Measurements from ENCODE around the gene PDE11A. TPM values are rescaled to one million over a fixed set of nuclear protein-coding genes. Genes with fewer than 3 reads are reported as not detected.

The PDE11A gene
- total and polyA plus RNA-seq, 4 donors: 0.11 to 1.3 (median 0.25) TPM; not detected in 1

DNA sequence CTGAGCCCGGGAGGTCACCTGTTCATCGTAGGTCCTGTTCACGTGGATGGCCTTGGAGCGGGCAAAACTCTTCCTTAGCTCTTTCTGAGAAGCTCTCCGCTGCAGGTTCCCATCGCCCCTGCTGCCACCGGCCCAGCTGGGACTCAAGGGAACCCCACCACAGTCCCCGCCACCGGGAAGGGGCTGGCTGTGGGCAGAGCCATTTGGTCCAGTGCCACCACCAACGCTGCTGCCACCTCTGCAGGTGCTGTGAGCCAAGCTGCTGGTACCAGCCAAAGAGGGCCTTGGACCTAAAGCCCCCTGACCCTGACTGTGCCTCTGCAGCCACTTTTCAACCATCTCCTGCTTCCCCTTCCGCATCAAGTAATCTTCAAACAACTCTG lies 586 bp downstream of the PDE11A start:
- H3K9ac ChIP-seq (ENCODE audit: insufficient read depth in 1 of 2, low read length in 2 of 2): no peak overlapping the region
- no peak for ATAC-seq (ENCODE audit: insufficient read depth, low FRiP score)
- no peak for DNase-seq
- no peaks in the 10 kb centered on the region for H3K36me3 ChIP-seq (ENCODE audit: control insufficient read depth in 4 of 4, insufficient read depth in 4 of 4, low read length in 4 of 4)
- H3K27ac ChIP-seq (ENCODE audit: low read depth in 1 of 2, low read length in 1 of 2): no peak overlapping the region
- H3K4me1 ChIP-seq (ENCODE audit: control insufficient read depth in 5 of 5, insufficient read depth in 5 of 5, low read length in 5 of 5): peaks cover 0 to 10% (median 0%) of the 10 kb centered on the region in 5 donors
- WGBS, 2 donors: 85 to 87% methylated on average over 11 of the region's 11 CpGs
- no peaks in the 10 kb centered on the region for H3K9me3 ChIP-seq (ENCODE audit: control insufficient read depth in 4 of 4, insufficient read depth in 3 of 4, low read length in 3 of 4)
- H3K4me3 ChIP-seq: no peak overlapping the region
- TF ChIP-seq, protein P1, sequence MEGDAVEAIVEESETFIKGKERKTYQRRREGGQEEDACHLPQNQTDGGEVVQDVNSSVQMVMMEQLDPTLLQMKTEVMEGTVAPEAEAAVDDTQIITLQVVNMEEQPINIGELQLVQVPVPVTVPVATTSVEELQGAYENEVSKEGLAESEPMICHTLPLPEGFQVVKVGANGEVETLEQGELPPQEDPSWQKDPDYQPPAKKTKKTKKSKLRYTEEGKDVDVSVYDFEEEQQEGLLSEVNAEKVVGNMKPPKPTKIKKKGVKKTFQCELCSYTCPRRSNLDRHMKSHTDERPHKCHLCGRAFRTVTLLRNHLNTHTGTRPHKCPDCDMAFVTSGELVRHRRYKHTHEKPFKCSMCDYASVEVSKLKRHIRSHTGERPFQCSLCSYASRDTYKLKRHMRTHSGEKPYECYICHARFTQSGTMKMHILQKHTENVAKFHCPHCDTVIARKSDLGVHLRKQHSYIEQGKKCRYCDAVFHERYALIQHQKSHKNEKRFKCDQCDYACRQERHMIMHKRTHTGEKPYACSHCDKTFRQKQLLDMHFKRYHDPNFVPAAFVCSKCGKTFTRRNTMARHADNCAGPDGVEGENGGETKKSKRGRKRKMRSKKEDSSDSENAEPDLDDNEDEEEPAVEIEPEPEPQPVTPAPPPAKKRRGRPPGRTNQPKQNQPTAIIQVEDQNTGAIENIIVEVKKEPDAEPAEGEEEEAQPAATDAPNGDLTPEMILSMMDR (IDR thresholded peaks at IDR 0.05; ENCODE audit: control extremely low read depth, extremely low read depth): no peak
- peaks cover 0 to 23% (median 16%) of the 10 kb centered on the region in 3 donors for H3K27me3 ChIP-seq (ENCODE audit: control insufficient read depth in 3 of 3, insufficient read depth in 3 of 3, low read length in 2 of 3)

DNA sequence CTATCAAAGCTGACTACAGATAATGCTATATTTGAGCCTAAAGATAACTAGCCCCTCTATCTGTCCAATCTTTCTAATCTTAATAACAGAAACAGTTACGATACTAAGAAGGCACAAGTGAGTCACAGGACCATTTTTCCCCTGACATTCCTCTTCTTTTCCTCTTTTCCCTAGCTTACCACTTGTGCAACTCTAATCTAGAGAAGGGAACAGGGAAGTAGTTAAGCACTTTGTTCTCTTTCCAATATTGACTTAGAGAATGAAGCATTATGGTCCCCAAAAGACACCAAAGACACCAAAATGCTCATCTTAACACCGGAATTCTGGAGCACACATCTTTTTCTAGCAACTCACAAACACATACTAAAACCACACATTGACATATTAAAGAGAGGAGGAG lies 1.8 kb downstream of the PDE11A start:
- 51 to 81% methylated on average over 2 of the region's 2 CpGs for WGBS, 2 donors
- Histone ChIP-seq H3K4me1 (ENCODE audit: control insufficient read depth in 5 of 5, insufficient read depth in 5 of 5, low read length in 5 of 5) (peaks cover 0 to 10% (median 0%) of the 10 kb centered on the region in 5 donors), H3K36me3 (ENCODE audit: control insufficient read depth in 4 of 4, insufficient read depth in 4 of 4, low read length in 4 of 4) (no peaks in the 10 kb centered on the region), H3K9ac (ENCODE audit: insufficient read depth in 1 of 2, low read length in 2 of 2) (no peak overlapping the region), H3K9me3 (ENCODE audit: control insufficient read depth in 4 of 4, insufficient read depth in 3 of 4, low read length in 3 of 4) (no peaks in the 10 kb centered on the region), H3K27ac (ENCODE audit: low read depth in 1 of 2, low read length in 1 of 2) (no peak overlapping the region), H3K4me3 (no peak overlapping the region), H3K27me3 (ENCODE audit: control insufficient read depth in 3 of 3, insufficient read depth in 3 of 3, low read length in 2 of 3) (peaks cover 0 to 23% (median 16%) of the 10 kb centered on the region in 3 donors)
- DNase-seq (no peak), ATAC-seq (ENCODE audit: insufficient read depth, low FRiP score) (no peak)
- TF ChIP-seq, protein P1 (IDR thresholded peaks at IDR 0.05; ENCODE audit: control extremely low read depth, extremely low read depth): no peak

- no peak overlapping the region for H3K9ac ChIP-seq (ENCODE audit: insufficient read depth in 1 of 2, low read length in 2 of 2)
- DNase-seq (no peak), ATAC-seq (ENCODE audit: insufficient read depth, low FRiP score) (no peak)
- H3K27me3 ChIP-seq (ENCODE audit: control insufficient read depth in 3 of 3, insufficient read depth in 3 of 3, low read length in 2 of 3): peaks cover 0 to 23% (median 14%) of the 10 kb centered on the region in 3 donors
- H3K4me3 ChIP-seq: no peak overlapping the region
- H3K9me3 ChIP-seq (ENCODE audit: control insufficient read depth in 4 of 4, insufficient read depth in 3 of 4, low read length in 3 of 4): no peaks in the 10 kb centered on the region
- WGBS, 2 donors: 79 to 85% methylated on average over 1 of the region's 1 CpG
- TF ChIP-seq, protein P1 (IDR thresholded peaks at IDR 0.05; ENCODE audit: control extremely low read depth, extremely low read depth): no peak
- H3K4me1 ChIP-seq (ENCODE audit: control insufficient read depth in 5 of 5, insufficient read depth in 5 of 5, low read length in 5 of 5): peaks cover 0 to 10% (median 0%) of the 10 kb centered on the region in 5 donors
- no peaks in the 10 kb centered on the region for H3K36me3 ChIP-seq (ENCODE audit: control insufficient read depth in 4 of 4, insufficient read depth in 4 of 4, low read length in 4 of 4)
- H3K27ac ChIP-seq (ENCODE audit: low read depth in 1 of 2, low read length in 1 of 2): no peak overlapping the region
Observed at GRCh38 chr2:178069551-178069950, 3.0 kb downstream of the PDE11A start.

Measured in lung (tissue), 12 donors.